ENCODE data around the gene PPP2CA.
A peak's percentile ranks its signal among the peaks of the same experiment; 100 is the strongest.

PPP2CA gene

DNA sequence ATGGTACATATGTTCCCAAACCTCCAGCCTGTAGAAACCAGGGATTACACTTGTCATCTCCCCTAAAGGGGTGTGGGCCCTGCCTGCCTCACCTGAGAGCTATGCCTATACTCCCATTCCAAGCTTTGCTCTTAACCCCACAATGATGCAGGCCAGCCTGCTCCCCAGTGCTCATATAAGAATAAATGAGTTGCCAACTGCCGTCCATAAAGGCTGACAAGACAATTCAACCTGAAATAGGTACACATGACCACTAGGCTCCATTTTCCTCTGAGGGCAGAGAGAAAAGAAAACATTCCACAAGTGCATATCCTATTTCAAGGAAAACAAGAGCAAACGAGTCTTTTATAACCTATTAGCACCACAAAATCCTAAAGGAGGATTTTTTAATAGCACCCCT, 77.6 kb downstream of the PPP2CA start:
- DNase-seq (ENCODE audit: low read depth): no peak

GRCh38 chr5:134146651-134147518, 79.0 kb downstream of the PPP2CA start:
- DNase-seq (ENCODE audit: low read depth): no peak

DNA sequence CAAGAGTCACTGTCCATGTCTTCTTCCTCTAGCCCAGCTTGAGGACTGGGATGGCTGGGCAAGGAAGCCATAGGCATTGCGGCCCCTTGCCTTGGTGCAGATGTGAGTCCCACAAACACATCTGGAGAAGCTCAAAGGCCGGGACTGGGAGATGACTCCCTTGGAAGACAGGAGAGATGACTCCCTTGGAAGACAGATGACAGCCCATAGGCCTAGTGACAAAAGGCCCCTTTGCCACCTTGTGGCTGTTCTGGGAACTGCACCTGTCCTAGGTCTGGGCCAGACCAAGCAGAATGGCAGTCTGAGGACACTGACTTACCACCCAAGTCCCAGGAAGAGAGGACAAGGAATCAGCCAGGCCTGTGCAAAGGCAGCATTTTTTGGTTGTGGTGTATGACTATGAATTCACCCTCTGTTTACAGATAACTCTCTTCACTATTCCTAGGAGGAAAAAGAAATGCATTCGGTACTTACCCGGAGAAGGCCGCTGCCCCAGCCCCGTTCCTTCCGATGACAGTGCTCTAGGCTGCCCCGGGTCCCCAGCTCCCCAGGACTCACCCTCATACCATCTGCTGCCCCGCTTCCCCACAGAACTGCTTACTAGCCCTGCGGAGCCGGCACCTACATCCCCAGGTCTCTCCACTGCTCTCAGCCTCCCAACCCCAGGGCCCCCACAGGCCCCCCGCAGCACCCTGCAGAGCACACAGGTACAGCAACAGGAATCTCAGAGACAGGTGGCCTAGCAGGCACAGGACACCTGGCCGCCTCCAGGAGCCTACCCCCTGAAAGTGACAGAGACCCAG, 79.9 kb downstream of the PPP2CA start:
- DNase-seq (ENCODE audit: low read depth): peak; percentile 72

DNA sequence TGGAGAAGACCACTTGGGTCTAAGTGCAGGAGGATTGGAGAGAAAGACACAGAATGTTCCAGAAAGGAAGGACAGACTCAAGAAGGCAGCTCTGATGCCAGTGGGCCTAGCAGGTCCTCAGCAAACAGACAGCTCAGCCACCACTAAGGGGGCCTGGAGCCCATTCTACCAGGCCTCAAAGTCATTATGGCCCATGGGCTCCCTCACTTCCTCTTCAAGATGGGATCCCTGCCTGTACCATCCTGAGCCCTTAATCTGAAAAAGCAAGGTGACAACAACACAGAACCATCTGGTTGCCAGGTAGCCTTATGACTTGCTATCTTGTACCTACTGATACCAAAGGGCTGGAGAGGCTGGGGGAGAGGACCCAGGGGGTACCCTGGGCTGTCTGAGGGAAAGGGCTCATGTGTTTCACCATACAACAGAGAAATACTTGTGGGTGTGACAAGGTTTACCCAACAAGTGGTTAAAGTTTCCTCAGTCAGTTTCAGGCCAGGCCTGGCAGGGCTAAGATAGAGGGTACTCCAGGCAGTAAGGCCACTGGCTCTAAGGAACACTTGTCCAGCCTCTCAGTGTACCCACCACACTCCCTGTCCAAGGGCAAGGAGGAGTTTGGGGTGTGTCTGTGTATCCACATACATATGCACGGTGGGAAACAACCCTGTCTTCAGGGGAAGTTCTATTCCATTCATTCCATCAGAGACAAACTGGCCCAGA, 80.7 kb downstream of the PPP2CA start:
- DNase-seq (ENCODE audit: low read depth): no peak

Data from stimulated activated CD8-positive, alpha-beta memory T cell treated with anti-CD3 and anti-CD28 coated beads, Interleukin-15, amount 100 ng/mL, for 1 hour (primary cell).